GM03348 (cell line): ENCODE data around the gene GPR171.

Experiments
- DNase-seq: peaks from one replicate; pipeline ENCODE4 v3.0.0; 2012; ENCODE audit warnings: low spot score

Gene GPR171

DNA sequence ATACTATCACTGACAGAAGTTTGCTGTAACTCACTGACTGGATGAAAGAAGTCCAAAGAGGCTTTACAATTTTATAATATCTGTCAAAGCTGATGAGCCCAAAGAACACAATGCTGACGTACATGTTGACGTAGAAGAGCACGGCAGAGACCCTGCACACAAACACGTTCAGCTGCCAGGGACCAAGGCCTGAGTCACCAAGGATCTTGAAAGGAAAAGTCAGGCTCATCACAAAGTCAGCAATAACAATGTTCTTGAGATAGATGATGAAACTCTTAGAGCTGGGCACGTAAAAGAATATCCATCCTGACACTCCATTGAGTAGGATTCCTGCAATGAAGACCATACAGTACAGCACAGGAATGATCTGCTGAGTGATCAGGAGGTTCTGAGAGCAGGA, 10.9 kb upstream of the GPR171 start:
- DNase-seq: no peak

GRCh38 chr3:151213151-151213550, 10.1 kb upstream of the GPR171 start:
- DNase-seq: no peak

GRCh38 chr3:151210676-151211381, 7.8 kb upstream of the GPR171 start:
- no peak for DNase-seq

DNA sequence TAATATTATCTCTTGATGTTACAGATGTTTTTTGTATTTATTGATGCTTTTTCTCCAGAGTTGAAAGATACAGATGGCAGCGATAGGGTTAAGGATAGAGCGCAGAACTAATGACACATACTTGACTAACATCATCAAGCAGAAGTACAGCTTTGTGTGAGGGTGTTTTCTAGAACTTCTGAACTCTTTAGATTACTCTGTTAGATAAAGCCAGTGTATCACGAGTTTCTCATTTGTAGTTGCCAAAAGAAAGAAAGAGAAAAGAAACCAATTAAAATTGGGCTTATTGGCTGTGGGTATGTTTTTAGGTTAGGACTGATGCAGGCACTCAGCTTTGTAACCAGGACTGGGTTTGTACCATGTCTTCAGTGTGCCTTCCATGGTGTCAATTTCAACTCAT, 6.6 kb upstream of the GPR171 start:
- DNase-seq: no peak

GRCh38 chr3:151206201-151206600, 3.2 kb upstream of the GPR171 start:
- DNase-seq: no peak

DNA sequence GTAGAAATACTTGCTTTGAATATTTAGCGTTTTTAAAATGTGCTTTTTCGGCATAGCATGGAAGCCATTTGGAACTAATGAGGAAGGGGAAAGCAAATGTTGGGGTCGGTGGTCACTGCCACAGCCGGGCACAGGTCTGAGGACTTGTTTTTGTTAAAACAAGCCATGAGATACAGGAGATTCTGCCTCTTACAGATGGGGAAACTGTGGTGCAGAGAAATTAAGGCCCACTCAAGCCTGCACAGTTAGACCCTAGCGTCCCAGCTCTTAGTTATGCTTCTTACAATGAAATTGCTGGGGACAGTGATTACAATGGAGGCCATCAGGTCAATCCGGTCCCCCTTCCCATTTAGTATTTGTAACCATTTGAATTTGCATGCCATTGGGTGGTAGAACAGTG, 2.5 kb upstream of the GPR171 start:
- DNase-seq: no peak

- DNase-seq: no peak
Measured at GRCh38 chr3:151204530-151205402, 1.8 kb upstream of the GPR171 start.

DNA sequence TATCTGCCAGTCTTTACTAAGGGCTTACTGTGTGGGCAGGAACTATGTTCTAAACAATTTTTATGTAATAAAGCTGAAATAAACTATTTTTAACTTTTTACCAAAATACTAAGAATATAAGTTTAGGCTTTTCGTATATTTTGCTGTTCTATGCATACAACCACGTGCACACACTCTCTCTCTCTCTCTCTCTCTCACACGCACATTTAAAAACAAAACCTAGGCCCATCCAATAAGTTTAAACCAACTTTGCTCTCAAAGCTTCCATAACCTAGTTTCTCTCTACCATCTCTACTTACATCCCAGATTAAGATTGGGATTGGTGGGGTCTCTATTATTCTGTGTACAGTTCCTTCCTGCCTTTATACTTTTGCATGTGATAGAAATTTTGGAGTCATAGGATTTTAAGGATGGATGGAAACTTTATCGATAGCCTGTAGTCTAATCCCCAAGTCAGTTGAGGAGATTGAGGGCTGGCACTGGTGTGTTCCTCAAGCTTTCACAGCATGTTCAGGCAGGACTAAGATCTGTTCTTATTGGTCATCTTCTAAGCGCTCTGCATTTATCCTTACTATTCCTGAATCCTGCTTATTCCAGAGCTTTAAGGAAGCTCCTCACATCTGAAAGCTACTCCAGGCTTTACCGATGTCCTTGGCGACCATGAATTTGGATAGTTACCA, 1.8 kb downstream of the GPR171 start:
- DNase-seq: no peak

GRCh38 chr3:151200586-151200985, 2.4 kb downstream of the GPR171 start:
- no peak for DNase-seq

DNA sequence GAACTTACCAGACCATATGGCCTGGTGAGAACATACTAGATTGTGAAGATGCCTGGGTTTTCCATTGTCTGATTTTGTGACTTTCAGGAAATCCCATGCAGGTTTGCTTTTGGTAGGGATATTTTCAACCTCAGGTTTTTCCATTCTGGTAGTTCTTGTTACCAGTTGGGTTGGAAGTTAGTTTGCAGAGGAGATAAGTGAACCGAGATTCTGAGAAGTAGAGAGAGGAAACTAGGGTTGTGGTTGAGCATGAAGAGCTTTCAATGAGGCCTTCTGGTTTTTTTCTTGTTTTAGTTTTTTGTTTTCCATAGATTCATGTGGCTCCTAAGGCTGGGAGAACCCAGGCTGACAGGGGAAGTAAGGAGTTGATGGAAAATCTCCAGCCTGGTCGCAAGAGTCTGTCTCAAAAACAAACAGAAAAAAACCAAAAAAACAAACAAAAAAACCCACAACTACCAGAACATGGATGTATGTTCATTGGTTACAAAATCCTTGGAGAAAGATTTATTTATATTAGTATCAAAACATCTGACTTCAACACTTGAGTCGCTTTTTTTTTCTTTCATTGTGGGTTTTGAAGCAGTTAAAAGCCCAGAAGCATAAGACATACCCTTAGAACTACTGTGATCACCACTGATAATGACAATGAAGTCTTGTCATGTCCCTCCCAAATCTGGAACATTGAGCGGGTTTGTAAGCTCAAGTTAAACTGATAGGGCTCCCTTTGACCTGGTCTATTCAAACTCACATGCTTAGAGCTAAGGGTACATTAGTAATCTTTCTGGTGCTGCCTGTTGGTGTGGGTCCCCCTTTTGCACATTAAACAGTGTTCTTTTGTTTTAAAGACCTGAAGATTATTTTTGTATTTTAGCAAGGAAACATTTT, 3.2 kb downstream of the GPR171 start:
- no peak for DNase-seq

DNA sequence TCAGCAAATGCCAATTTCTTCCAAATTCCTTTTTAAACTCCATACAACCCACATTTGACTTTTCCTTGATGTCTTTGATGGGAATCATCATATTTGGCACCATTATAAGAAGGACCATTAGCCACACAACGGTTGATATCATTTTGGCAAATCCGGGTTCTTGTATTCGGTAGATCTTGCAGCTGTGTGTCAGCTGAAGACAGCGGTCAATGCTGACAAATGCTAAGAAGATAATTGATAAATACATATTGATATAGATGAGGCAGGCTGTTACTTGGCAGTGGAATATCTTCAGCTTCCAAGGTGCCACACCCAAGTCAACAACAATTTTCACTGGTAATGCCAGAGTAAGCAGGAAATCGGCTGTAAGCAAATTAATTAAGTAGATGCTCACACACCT, 4.2 kb downstream of the GPR171 start:
- DNase-seq: no peak

DNA sequence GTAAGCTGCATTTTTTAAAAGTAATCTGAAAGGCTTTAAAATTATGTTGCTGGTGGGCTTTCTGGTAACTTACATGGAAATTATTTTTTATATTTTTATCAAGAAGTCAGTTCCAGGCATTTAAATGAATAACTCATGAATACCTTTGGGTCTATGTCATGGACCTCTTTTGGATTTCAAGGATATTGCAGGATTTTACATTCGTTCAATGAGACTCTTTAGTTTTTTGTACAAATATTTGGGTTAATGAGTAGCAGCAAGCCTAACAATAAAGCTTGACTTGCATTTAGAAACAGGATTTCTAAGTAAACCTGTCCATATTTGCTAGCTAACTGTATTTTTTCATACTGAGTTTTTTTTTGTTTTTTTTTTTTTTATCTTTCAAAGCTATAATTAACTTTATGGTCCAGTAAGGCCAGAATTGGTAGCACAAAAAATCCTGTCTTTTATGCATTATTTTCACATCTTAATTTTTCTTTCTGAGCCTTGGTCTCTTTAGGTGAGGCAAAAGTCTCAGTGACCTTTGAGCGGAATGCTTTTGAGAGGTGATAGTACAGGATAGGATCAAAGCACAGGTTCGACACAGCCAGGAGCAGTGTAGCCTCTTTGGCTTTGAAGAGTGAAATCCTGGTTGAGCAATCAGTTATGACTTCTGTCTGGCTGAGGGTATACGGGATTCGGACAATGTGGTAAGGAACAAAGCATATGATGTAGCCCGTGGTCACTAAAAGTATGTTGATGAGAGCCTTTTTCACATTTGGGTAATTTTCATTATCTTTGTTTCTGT, 4.8 kb downstream of the GPR171 start:
- peak; percentile 37 for DNase-seq

- DNase-seq: no peak
Measured at GRCh38 chr3:151197228-151197627, 5.8 kb downstream of the GPR171 start.

GRCh38 chr3:151196434-151196833, 6.6 kb downstream of the GPR171 start:
- DNase-seq: no peak

- DNase-seq: no peak
Measured at GRCh38 chr3:151195826-151196225, 7.2 kb downstream of the GPR171 start.

DNA sequence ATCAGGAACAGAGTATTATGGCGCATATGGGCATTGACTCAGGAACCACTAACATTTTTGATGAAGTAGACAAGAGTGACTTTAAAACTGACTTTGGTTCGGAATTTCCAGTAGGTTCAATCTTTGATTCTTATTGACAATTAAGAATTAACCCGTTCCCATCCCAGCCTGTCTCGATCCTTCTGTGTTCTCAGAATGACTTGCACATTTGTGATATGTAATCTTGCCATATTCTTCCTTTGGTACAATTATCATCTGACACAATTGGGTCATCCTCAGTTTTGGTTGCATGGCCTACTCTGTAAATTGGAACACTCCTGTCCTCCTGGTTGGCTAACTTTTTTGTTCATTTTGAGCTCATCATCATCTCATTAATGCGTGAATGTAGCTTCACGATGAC, 10.5 kb downstream of the GPR171 start:
- no peak for DNase-seq

DNA sequence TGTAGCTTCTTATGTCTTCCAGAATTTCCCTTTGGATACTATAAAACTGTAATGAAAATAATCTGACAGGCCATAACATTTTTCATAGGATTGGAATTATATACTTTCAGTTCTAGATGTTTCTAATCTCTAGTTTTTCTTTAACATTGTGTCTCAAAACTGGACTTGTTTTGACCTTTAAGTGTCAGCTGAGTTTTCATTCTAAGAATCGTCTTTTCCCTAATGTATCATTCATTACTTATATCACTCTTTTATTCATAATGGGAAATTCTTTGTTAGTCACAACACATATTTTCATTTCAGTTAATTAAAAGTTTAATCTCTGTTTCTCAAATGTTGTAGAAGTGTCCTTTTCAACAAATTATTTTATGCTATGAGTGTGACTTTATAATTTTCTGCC, 11.9 kb downstream of the GPR171 start:
- DNase-seq: no peak

GRCh38 chr3:151183265-151183671, 19.7 kb downstream of the GPR171 start:
- DNase-seq: no peak

DNA sequence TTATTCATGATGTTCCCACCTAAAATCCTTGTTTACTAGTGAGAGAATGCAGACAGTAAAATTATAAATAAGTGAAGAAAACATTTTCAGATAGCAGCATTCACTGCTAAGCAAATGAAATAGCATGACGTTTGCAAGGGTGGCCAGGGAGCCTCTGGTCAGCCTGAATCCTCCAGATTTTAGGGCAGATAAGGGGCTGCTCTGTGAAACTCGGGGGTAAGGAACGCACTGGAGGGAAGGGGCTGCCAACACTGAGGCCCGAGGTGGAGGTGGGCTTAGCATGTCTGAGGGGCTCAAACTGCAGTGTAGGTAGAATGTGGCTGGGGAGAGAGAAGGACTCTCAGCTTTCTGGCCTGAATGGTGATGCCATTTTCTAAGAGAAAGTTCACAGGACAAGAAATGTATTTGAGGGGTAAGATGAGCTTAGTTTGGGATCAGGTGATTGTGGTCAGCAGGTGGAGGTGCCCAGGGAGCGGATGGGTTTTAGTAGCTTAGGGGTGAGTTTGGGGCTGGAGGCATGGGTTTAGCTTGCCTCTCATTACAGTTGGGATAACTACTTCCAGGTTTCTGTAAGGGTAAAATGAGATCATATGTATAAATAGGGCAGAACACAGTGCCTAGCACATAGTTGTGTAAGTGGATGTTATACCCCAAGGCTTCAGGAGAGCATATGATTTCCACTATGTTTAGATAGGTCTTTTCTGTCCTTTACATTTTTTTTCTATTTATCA, 20.5 kb downstream of the GPR171 start:
- DNase-seq: no peak

GRCh38 chr3:151178208-151178845, 24.7 kb downstream of the GPR171 start:
- DNase-seq: no peak
